K562 (cell line): Measurements from ENCODE around the gene SLC43A1. TPM values are rescaled to one million over a fixed set of nuclear protein-coding genes. Genes with fewer than 3 reads are reported as not detected.

Experiments
- ATAC-seq: fragments of 200-7000 bp; cut with Tn5 transposase; 3 replicates; pipeline ENCODE4 v1.9.1; 2020; ENCODE audit warnings: moderate library complexity
- BruUV-seq: library from RNA; stranded (reverse); fragments of 400-500 nt; replicated peaks from 2 replicates; lab custom pipeline; 2021; lab: Mats Ljungman, UMichigan
- CTCF ChIA-PET: fragments of 300-600 bp; formaldehyde crosslinking; extraction: SDS; loops from one replicate; lab custom pipeline; 2021; ENCODE audit warnings: low intra/inter-chr PET ratio; lab: Yijun Ruan, JAX
- POLR2A ChIA-PET: fragments of 300-600, 350-650 bp; sonication (Branson Sonifier 250); formaldehyde crosslinking; extraction: SDS; loops from one replicate; lab custom pipeline; 2021; ENCODE audit warnings: antibody characterized with exemption, inconsistent platforms; lab: Yijun Ruan, JAX
- DNase-seq, 4 experiments: peaks; one replicate each; pipeline versions ENCODE4 v3.0.0 to v3.0.0-alpha.2; 2011 to 2018; ENCODE audit warnings: low spot score in 3 of 4, mixed read lengths in 3 of 4; ENCODE audit errors: extremely low read depth in 1 of 4
- FAIRE-seq: peaks from 2 replicates; lab custom pipeline; 2011; peaks lifted over from hg19 to GRCh38; lab: Jason Lieb, UNC
- H2AFZ ChIP-seq: 2 replicates; pipeline ENCODE4 v1.6.0; 2011; ENCODE audit warnings: low read depth, low read length, control low read depth, inconsistent platforms
- H3K27ac ChIP-seq: fragments of 200-600 bp; 3 replicates; pipeline ENCODE4 v1.8.0; 2011; ENCODE audit warnings: low read depth, mild to moderate bottlenecking, control low read depth, inconsistent platforms, low read length, moderate library complexity, mixed read lengths; ENCODE audit errors: extremely low read depth
- H3K27me3 ChIP-seq, 2 experiments: fragments of 300-600 bp in 1 of 2; 2 replicates in 1 of 2; 3 replicates in 1 of 2; pipeline versions ENCODE4 v1.6.0 to v1.8.0; 2011; ENCODE audit warnings: inconsistent platforms in 2 of 2, low read length in 2 of 2, mild to moderate bottlenecking in 1 of 2, mixed read lengths in 1 of 2, moderate library complexity in 1 of 2; ENCODE audit not compliant: control insufficient read depth in 2 of 2, insufficient read depth in 2 of 2
- H3K36me3 ChIP-seq: fragments of 300-600 bp; 3 replicates; pipeline ENCODE4 v1.8.0; 2011; ENCODE audit warnings: mild to moderate bottlenecking, low read length, inconsistent platforms; ENCODE audit not compliant: control insufficient read depth, insufficient read depth
- H3K4me1 ChIP-seq, 2 experiments: fragments of 200-600 bp in 1 of 2; replicated peaks in 1 of 2; 2 replicates in 1 of 2; 3 replicates in 1 of 2; pipeline versions ENCODE4 v1.5.1 to v1.8.0; 2011; ENCODE audit warnings: inconsistent platforms in 2 of 2, low read length in 2 of 2, mild to moderate bottlenecking in 1 of 2, mixed read lengths in 1 of 2, moderate library complexity in 1 of 2; ENCODE audit not compliant: control insufficient read depth in 2 of 2, insufficient read depth in 2 of 2
- H3K4me2 ChIP-seq: 2 replicates; pipeline ENCODE4 v1.6.1; 2011; ENCODE audit warnings: low read length, control low read depth, inconsistent platforms, mixed read lengths; ENCODE audit not compliant: insufficient read depth
- H3K4me3 ChIP-seq: fragments of 200-600 bp; sonication (generic), shearing (Covaris generic); 2 replicates; pipeline ENCODE4 v1.5.1; 2016; ENCODE audit warnings: control low read depth, inconsistent platforms
- H3K79me2 ChIP-seq: fragments of 200-600 bp; 3 replicates; pipeline ENCODE4 v1.8.0; 2011; ENCODE audit warnings: low read length, inconsistent platforms; ENCODE audit not compliant: control insufficient read depth, insufficient read depth
- H3K9ac ChIP-seq, 2 experiments: 2 replicates each; pipeline versions ENCODE4 v1.6.0 to v1.6.1; 2011; ENCODE audit warnings: low read depth in 2 of 2, low read length in 2 of 2, control low read depth in 1 of 2, inconsistent platforms in 1 of 2, mild to moderate bottlenecking in 1 of 2, mixed read lengths in 1 of 2; ENCODE audit not compliant: insufficient read depth in 1 of 2
- H3K9me1 ChIP-seq: one replicate; pipeline ENCODE4 v1.6.0; 2011; ENCODE audit warnings: inconsistent platforms, mild to moderate bottlenecking, low read length, moderate library complexity; ENCODE audit not compliant: control insufficient read depth, insufficient read depth
- H3K9me3 ChIP-seq: replicated peaks from 2 replicates; pipeline ENCODE4 v1.5.1; 2011; ENCODE audit warnings: low read depth, low read length, inconsistent platforms; ENCODE audit not compliant: control insufficient read depth, insufficient read depth
- H4K20me1 ChIP-seq: replicated peaks from 2 replicates; pipeline ENCODE4 v1.6.1; 2011; ENCODE audit warnings: low read length, inconsistent platforms, mixed read lengths; ENCODE audit not compliant: control insufficient read depth, insufficient read depth
- BDP1 ChIP-seq: IDR thresholded peaks from 3 replicates; pipeline ENCODE4 v1.6.1; 2011; ENCODE audit not compliant: insufficient read length, insufficient read depth
- CHCHD3 ChIP-seq: fragments of 250-450 bp; sonication (Bioruptor Pico); IDR thresholded peaks from 2 replicates; pipeline ENCODE4 v2.1.2; 2022; ENCODE audit warnings: mild to moderate bottlenecking
- ELF4 ChIP-seq: fragments of 450-650 bp; formaldehyde crosslinking; IDR thresholded peaks from 2 replicates; pipeline ENCODE4 v1.4.0; 2022; ENCODE audit warnings: missing genetic modification characterization
- HLTF ChIP-seq: fragments of 450-650 bp; IDR thresholded peaks from 2 replicates; pipeline ENCODE4 v1.6.1; 2016
- HOXB6 ChIP-seq: fragments of 250-450 bp; sonication (Bioruptor Pico); IDR thresholded peaks from 2 replicates; pipeline ENCODE4 v1.5.1; 2022; ENCODE audit warnings: mild to moderate bottlenecking, borderline replicate concordance
- KLF6 ChIP-seq: fragments of 250-450 bp; sonication (Bioruptor Pico); IDR thresholded peaks from 2 replicates; pipeline ENCODE4 v1.4.0; 2020; ENCODE audit warnings: mild to moderate bottlenecking, moderate library complexity, borderline replicate concordance
- LEF1 ChIP-seq: fragments of 450-650 bp; IDR thresholded peaks from 2 replicates; pipeline ENCODE4 v1.6.1; 2016; ENCODE audit warnings: mild to moderate bottlenecking
- MAFK ChIP-seq: IDR thresholded peaks from 2 replicates; pipeline ENCODE4 v1.6.1; 2011; ENCODE audit warnings: low read length, improper control_type of control experiment
- POLR3A ChIP-seq: IDR thresholded peaks from 2 replicates; pipeline ENCODE4 v1.6.1; 2011; ENCODE audit warnings: borderline replicate concordance, mild to moderate bottlenecking, moderate library complexity; ENCODE audit not compliant: insufficient read length, insufficient read depth; ENCODE audit errors: extremely low read depth
- RAD51 ChIP-seq: fragments of 450-650 bp; IDR thresholded peaks from 2 replicates; pipeline ENCODE4 v1.7.1; 2016; ENCODE audit warnings: low read depth, mild to moderate bottlenecking, borderline replicate concordance
- RHOXF2B ChIP-seq: fragments of 250-450 bp; sonication (Bioruptor Pico); conservative IDR thresholded peaks from 2 replicates; pipeline ENCODE4 v1.5.1; 2021
- SMARCE1 ChIP-seq: fragments of 450-650 bp; IDR thresholded peaks from 2 replicates; pipeline ENCODE4 v1.7.1; 2016; ENCODE audit warnings: mild to moderate bottlenecking
- YBX1 ChIP-seq: fragments of 450-650 bp; IDR thresholded peaks from 2 replicates; pipeline ENCODE4 v1.7.1; 2016; ENCODE audit warnings: mild to moderate bottlenecking
- ZNF780A ChIP-seq: fragments of 250-450 bp; sonication (Bioruptor Pico); IDR thresholded peaks from 2 replicates; pipeline ENCODE4 v1.5.0; 2021; ENCODE audit warnings: mild to moderate bottlenecking
- ZSCAN32 ChIP-seq: fragments of 450-650 bp; formaldehyde crosslinking; IDR thresholded peaks from 2 replicates; pipeline ENCODE4 v1.4.0; 2020; ENCODE audit warnings: mild to moderate bottlenecking, moderate library complexity
- WGBS: fragments of 100-300 bp; shearing (Covaris generic); methylation state at CpG from one replicate; pipeline ENCODE4 v1.1.6; 2016; ENCODE audit warnings: low coverage, mixed read lengths; ENCODE audit not compliant: insufficient coverage; ENCODE audit errors: missing lambda C conversion rate; 5-methylcytosine and 5-hydroxymethylcytosine counted together
- in situ Hi-C: fragments of 300-500 bp; cut with MboI; formaldehyde crosslinking; loops from 4 replicates; pipeline ENCODE4 v1.15.0; 2018; ENCODE audit warnings: inconsistent platforms, mixed read lengths
- intact Hi-C: fragments of 100-400 bp; cut with micrococcal nuclease; formaldehyde crosslinking; loops from 2 replicates; pipeline ENCODE4 v1.14.2; 2022
- polyA plus RNA-seq, 8 experiments: library from polyadenylated mRNA; depleted of rRNA in 4 of 8; stranded (reverse) in 5 of 8; unstranded in 3 of 8; fragments of >200 nt; fragmentation: Nextera tagmentation in 2 of 8; fragmentation: Illumina TruSeq in 1 of 8; extraction: Ambion mirVana in 2 of 8; extraction: Trizol in 1 of 8; gene quantifications; 2 replicates each; pipeline versions ENCODE4 v1.2.1 to v1.2.3, GENCODE V29; 2011 to 2014; ENCODE audit warnings: inconsistent platforms in 1 of 8, missing spikeins in 1 of 8
- total RNA-seq, 7 experiments: library from RNA; depleted of rRNA in 6 of 7; stranded (reverse); fragments of >200 nt in 6 of 7; fragmentation: Illumina TruSeq in 2 of 7; extraction: Trizol in 2 of 7; gene quantifications; 2 replicates each; pipeline versions ENCODE4 v1.2.1 to v1.2.3, GENCODE V29; 2011 to 2021; ENCODE audit warnings: low replicate concordance in 1 of 7
- TF ChIP-seq, protein P1 (sequence below): fragments of 250-450 bp; sonication (Bioruptor Pico); IDR thresholded peaks from 2 replicates; pipeline ENCODE4 v1.8.0; 2021; ENCODE audit warnings: mild to moderate bottlenecking, moderate library complexity
- TF ChIP-seq, protein P2 (sequence below): fragments of 450-650 bp; IDR thresholded peaks from 2 replicates; pipeline ENCODE4 v1.6.1; 2016; ENCODE audit warnings: missing biosample characterization, missing genetic modification characterization
- TF ChIP-seq, protein P3 (sequence below): fragments of 250-450 bp; sonication (Bioruptor Pico); IDR thresholded peaks from 2 replicates; pipeline ENCODE4 v1.5.0; 2022; ENCODE audit warnings: mild to moderate bottlenecking
- TF ChIP-seq, protein P4 (sequence below): fragments of 450-650 bp; formaldehyde crosslinking; IDR thresholded peaks from 2 replicates; pipeline ENCODE4 v1.4.0; 2020; ENCODE audit warnings: mild to moderate bottlenecking, moderate library complexity

The SLC43A1 gene
- total and polyA plus RNA-seq, 9 of the 15 experiments (the other 6 are each of a cell fraction or from before 2014, with no cell fraction given): 2.6 to 41.8 (median 24.6) TPM

DNA sequence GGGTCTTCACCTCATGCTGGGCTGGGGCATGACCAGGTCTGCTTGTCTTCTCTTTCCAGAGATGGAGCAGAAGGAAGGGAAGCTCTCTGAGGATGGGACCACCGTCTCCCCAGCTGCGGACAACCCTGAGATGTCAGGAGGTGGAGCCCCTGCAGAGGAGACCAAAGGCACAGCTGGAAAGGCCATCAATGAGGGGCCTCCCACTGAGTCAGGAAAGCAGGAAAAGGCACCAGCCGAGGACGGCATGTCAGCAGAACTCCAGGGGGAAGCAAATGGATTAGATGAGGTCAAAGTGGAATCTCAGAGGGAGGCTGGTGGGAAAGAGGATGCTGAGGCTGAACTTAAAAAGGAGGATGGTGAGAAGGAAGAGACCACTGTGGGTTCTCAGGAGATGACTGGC lies 27.1 kb upstream of the SLC43A1 start:
- 37% methylated on average over 4 of the region's 4 CpGs for whole genome bisulfite sequencing
- peaks cover 0 to 14% of the 10 kb centered on the region in 2 experiments; a peak in 2 of 5 replicates for H3K27me3 ChIP-seq
- TF ChIP-seq, protein P1, sequence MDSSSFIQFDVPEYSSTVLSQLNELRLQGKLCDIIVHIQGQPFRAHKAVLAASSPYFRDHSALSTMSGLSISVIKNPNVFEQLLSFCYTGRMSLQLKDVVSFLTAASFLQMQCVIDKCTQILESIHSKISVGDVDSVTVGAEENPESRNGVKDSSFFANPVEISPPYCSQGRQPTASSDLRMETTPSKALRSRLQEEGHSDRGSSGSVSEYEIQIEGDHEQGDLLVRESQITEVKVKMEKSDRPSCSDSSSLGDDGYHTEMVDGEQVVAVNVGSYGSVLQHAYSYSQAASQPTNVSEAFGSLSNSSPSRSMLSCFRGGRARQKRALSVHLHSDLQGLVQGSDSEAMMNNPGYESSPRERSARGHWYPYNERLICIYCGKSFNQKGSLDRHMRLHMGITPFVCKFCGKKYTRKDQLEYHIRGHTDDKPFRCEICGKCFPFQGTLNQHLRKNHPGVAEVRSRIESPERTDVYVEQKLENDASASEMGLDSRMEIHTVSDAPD (CRISPR knock-in tag): no peak
- TF ChIP-seq BDP1 (no peak), POLR3A (no peak), HOXB6 (CRISPR knock-in tag) (no peak), CHCHD3 (CRISPR knock-in tag) (no peak), YBX1 (no peak), LEF1 (no peak), RAD51 (no peak), ELF4 (CRISPR knock-in tag) (no peak), ZNF780A (CRISPR knock-in tag) (no peak), KLF6 (CRISPR knock-in tag) (no peak), MAFK (no peak), SMARCE1 (no peak), RHOXF2B (CRISPR knock-in tag) (no peak), HLTF (no peak), ZSCAN32 (no peak)
- TF ChIP-seq, protein P2, sequence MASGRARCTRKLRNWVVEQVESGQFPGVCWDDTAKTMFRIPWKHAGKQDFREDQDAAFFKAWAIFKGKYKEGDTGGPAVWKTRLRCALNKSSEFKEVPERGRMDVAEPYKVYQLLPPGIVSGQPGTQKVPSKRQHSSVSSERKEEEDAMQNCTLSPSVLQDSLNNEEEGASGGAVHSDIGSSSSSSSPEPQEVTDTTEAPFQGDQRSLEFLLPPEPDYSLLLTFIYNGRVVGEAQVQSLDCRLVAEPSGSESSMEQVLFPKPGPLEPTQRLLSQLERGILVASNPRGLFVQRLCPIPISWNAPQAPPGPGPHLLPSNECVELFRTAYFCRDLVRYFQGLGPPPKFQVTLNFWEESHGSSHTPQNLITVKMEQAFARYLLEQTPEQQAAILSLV (tag): no peak
- TF ChIP-seq, protein P3, sequence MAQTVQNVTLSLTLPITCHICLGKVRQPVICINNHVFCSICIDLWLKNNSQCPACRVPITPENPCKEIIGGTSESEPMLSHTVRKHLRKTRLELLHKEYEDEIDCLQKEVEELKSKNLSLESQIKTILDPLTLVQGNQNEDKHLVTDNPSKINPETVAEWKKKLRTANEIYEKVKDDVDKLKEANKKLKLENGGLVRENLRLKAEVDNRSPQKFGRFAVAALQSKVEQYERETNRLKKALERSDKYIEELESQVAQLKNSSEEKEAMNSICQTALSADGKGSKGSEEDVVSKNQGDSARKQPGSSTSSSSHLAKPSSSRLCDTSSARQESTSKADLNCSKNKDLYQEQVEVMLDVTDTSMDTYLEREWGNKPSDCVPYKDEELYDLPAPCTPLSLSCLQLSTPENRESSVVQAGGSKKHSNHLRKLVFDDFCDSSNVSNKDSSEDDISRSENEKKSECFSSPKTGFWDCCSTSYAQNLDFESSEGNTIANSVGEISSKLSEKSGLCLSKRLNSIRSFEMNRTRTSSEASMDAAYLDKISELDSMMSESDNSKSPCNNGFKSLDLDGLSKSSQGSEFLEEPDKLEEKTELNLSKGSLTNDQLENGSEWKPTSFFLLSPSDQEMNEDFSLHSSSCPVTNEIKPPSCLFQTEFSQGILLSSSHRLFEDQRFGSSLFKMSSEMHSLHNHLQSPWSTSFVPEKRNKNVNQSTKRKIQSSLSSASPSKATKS (CRISPR knock-in tag): no peak
- TF ChIP-seq, protein P4, sequence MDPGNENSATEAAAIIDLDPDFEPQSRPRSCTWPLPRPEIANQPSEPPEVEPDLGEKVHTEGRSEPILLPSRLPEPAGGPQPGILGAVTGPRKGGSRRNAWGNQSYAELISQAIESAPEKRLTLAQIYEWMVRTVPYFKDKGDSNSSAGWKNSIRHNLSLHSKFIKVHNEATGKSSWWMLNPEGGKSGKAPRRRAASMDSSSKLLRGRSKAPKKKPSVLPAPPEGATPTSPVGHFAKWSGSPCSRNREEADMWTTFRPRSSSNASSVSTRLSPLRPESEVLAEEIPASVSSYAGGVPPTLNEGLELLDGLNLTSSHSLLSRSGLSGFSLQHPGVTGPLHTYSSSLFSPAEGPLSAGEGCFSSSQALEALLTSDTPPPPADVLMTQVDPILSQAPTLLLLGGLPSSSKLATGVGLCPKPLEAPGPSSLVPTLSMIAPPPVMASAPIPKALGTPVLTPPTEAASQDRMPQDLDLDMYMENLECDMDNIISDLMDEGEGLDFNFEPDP (CRISPR knock-in tag): no peak
- TF ChIP-seq, all 486 proteins: peak for 0
- FAIRE-seq (no peak), ATAC-seq (no peak), DNase-seq (no peak)
- Histone ChIP-seq H2AFZ (no peak overlapping the region), H3K4me1 (peaks cover 4 to 9% of the 10 kb centered on the region in 2 experiments; a peak in 4 of 5 replicates), H3K27ac (no peak overlapping the region), H3K9me3 (no peaks in the 10 kb centered on the region), H3K4me3 (no peak overlapping the region), H3K4me2 (no peak overlapping the region), H4K20me1 (no peaks in the 10 kb centered on the region), H3K9ac (no peak overlapping the region), H3K79me2 (no peaks in the 10 kb centered on the region), H3K36me3 (no peaks in the 10 kb centered on the region), H3K9me1 (no peaks in the 10 kb centered on the region)
- intact Hi-C loops (no loop called here), in situ Hi-C loops (no loop called here)
- ChIA-PET POLR2A (interaction anchor here (0.5 kb wide), 1 partner anchor 154 kb away, joined by 3 read pairs; no protein-coding TSS in a partner anchor), CTCF (no interaction called here)
- no TSS peak for BruUV-seq
